ENCODE data around the gene HLA-DRB1.

Gene HLA-DRB1

DNA sequence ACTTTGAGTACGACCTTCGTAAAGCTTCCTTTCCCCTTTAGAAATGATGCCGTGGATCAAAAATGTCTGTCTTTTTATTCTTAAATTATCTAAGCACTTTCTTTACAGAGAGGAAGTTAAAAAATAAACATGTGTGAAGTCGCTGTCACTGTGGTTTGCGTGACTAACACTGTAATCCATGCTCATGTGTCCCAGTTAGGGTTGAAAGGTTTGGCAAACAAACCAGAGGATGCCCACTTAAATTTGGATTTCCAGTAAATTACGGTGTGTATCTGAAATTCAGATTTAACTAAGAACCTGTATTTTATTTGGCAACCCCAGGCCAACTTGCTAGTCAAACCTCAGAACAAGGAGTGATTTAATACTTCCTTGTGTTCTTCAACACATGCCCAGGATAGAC, 21.1 kb downstream of the HLA-DRB1 start:
- ATAC-seq: no peak

DNA sequence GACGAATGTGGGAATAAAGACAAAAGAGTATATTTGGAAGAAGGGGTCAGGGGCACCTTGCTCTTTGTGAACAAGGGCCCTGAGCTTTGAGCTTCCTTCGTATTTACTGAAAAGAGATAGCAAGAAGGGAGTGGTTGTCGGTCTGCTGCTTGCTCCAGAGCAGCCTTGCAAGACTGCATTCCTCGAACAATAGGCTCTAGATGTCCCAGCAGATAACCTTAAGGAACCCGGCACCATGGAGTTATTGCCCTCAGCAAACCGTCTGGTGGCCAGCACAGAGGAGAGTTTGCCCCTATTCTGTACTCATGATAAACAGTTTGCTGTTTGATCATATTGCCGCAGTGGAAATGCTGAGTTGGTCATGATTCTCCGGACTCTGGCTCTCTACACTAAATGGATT, 22.7 kb downstream of the HLA-DRB1 start:
- TF ChIP-seq ZFP30 (CRISPR knock-in tag; IDR thresholded peaks at IDR 0.05): no peak
- TF ChIP-seq OSR1 (CRISPR knock-in tag; IDR thresholded peaks at IDR 0.05): no peak
- TF ChIP-seq ESRRG (CRISPR knock-in tag; IDR thresholded peaks at IDR 0.05): no peak
- TF ChIP-seq ARNTL (CRISPR knock-in tag; IDR thresholded peaks at IDR 0.05; ENCODE audit: borderline replicate concordance, low read depth): no peak
- no peak for ATAC-seq

More for the DNA sequence above, 21.1 kb downstream of the HLA-DRB1 start:
- TF ChIP-seq ZNF565 (CRISPR knock-in tag; conservative IDR thresholded peaks at IDR 0.05; ENCODE audit: low read depth) (no peak), ESRRG (CRISPR knock-in tag; IDR thresholded peaks at IDR 0.05) (no peak), ARNTL (CRISPR knock-in tag; IDR thresholded peaks at IDR 0.05; ENCODE audit: borderline replicate concordance, low read depth) (no peak), BACH2 (CRISPR knock-in tag; IDR thresholded peaks at IDR 0.05; ENCODE audit: borderline replicate concordance) (no peak), OSR1 (CRISPR knock-in tag; IDR thresholded peaks at IDR 0.05) (no peak), SNAI2 (CRISPR knock-in tag; IDR thresholded peaks at IDR 0.05) (no peak), PPARA (CRISPR knock-in tag; IDR thresholded peaks at IDR 0.05; ENCODE audit: borderline replicate concordance) (no peak), CSDC2 (CRISPR knock-in tag; IDR thresholded peaks at IDR 0.05) (no peak), ZFP3 (CRISPR knock-in tag; IDR thresholded peaks at IDR 0.05) (no peak), ZC3H10 (CRISPR knock-in tag; IDR thresholded peaks at IDR 0.05) (no peak), ZNF70 (CRISPR knock-in tag; IDR thresholded peaks at IDR 0.05) (no peak), TOX (CRISPR knock-in tag; IDR thresholded peaks at IDR 0.05; ENCODE audit: borderline replicate concordance) (no peak)
- TF ChIP-seq, protein P1, sequence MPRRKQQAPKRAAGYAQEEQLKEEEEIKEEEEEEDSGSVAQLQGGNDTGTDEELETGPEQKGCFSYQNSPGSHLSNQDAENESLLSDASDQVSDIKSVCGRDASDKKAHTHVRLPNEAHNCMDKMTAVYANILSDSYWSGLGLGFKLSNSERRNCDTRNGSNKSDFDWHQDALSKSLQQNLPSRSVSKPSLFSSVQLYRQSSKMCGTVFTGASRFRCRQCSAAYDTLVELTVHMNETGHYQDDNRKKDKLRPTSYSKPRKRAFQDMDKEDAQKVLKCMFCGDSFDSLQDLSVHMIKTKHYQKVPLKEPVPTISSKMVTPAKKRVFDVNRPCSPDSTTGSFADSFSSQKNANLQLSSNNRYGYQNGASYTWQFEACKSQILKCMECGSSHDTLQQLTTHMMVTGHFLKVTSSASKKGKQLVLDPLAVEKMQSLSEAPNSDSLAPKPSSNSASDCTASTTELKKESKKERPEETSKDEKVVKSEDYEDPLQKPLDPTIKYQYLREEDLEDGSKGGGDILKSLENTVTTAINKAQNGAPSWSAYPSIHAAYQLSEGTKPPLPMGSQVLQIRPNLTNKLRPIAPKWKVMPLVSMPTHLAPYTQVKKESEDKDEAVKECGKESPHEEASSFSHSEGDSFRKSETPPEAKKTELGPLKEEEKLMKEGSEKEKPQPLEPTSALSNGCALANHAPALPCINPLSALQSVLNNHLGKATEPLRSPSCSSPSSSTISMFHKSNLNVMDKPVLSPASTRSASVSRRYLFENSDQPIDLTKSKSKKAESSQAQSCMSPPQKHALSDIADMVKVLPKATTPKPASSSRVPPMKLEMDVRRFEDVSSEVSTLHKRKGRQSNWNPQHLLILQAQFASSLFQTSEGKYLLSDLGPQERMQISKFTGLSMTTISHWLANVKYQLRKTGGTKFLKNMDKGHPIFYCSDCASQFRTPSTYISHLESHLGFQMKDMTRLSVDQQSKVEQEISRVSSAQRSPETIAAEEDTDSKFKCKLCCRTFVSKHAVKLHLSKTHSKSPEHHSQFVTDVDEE (CRISPR knock-in tag; IDR thresholded peaks at IDR 0.05): no peak
- TF ChIP-seq, protein P2, sequence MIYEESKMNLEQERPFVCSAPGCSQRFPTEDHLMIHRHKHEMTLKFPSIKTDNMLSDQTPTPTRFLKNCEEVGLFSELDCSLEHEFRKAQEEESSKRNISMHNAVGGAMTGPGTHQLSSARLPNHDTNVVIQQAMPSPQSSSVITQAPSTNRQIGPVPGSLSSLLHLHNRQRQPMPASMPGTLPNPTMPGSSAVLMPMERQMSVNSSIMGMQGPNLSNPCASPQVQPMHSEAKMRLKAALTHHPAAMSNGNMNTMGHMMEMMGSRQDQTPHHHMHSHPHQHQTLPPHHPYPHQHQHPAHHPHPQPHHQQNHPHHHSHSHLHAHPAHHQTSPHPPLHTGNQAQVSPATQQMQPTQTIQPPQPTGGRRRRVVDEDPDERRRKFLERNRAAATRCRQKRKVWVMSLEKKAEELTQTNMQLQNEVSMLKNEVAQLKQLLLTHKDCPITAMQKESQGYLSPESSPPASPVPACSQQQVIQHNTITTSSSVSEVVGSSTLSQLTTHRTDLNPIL (CRISPR knock-in tag; IDR thresholded peaks at IDR 0.05; ENCODE audit: low read depth): no peak
- TF ChIP-seq, protein P3, sequence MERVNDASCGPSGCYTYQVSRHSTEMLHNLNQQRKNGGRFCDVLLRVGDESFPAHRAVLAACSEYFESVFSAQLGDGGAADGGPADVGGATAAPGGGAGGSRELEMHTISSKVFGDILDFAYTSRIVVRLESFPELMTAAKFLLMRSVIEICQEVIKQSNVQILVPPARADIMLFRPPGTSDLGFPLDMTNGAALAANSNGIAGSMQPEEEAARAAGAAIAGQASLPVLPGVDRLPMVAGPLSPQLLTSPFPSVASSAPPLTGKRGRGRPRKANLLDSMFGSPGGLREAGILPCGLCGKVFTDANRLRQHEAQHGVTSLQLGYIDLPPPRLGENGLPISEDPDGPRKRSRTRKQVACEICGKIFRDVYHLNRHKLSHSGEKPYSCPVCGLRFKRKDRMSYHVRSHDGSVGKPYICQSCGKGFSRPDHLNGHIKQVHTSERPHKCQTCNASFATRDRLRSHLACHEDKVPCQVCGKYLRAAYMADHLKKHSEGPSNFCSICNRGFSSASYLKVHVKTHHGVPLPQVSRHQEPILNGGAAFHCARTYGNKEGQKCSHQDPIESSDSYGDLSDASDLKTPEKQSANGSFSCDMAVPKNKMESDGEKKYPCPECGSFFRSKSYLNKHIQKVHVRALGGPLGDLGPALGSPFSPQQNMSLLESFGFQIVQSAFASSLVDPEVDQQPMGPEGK (CRISPR knock-in tag; IDR thresholded peaks at IDR 0.05; ENCODE audit: borderline replicate concordance): no peak
- TF ChIP-seq, protein P4, sequence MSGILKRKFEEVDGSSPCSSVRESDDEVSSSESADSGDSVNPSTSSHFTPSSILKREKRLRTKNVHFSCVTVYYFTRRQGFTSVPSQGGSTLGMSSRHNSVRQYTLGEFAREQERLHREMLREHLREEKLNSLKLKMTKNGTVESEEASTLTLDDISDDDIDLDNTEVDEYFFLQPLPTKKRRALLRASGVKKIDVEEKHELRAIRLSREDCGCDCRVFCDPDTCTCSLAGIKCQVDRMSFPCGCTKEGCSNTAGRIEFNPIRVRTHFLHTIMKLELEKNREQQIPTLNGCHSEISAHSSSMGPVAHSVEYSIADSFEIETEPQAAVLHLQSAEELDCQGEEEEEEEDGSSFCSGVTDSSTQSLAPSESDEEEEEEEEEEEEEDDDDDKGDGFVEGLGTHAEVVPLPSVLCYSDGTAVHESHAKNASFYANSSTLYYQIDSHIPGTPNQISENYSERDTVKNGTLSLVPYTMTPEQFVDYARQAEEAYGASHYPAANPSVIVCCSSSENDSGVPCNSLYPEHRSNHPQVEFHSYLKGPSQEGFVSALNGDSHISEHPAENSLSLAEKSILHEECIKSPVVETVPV (CRISPR knock-in tag; IDR thresholded peaks at IDR 0.05): no peak
- TF ChIP-seq, protein P5, sequence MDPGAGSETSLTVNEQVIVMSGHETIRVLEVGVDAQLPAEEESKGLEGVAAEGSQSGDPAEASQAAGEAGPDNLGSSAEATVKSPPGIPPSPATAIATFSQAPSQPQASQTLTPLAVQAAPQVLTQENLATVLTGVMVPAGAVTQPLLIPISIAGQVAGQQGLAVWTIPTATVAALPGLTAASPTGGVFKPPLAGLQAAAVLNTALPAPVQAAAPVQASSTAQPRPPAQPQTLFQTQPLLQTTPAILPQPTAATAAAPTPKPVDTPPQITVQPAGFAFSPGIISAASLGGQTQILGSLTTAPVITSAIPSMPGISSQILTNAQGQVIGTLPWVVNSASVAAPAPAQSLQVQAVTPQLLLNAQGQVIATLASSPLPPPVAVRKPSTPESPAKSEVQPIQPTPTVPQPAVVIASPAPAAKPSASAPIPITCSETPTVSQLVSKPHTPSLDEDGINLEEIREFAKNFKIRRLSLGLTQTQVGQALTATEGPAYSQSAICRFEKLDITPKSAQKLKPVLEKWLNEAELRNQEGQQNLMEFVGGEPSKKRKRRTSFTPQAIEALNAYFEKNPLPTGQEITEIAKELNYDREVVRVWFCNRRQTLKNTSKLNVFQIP (CRISPR knock-in tag; IDR thresholded peaks at IDR 0.05; ENCODE audit: borderline replicate concordance, low read depth): no peak

DNA sequence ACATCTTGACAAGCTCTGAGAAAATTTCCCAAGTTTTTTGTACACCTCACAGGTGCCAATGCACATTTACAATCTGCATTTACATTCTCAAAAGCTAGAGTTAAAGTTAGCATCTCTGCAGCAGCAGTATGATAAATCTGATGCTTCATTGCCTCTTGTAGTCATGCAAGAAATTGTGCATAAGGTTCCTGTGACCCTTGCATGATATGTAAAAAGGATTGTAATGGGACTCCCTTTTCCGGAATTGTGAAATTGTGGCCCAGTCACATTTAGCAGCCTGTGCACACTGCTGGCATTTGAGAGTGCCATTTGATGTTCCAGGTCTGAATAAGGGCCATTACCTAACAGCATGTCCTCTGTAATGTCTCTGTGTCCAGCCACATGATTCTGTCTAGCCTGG, 24.1 kb downstream of the HLA-DRB1 start:
- no peak for ATAC-seq
- no peak for TF ChIP-seq ZFP3 (CRISPR knock-in tag; IDR thresholded peaks at IDR 0.05)
- no peak for TF ChIP-seq GLIS3 (CRISPR knock-in tag; IDR thresholded peaks at IDR 0.05)
- TF ChIP-seq, protein P3 (CRISPR knock-in tag; IDR thresholded peaks at IDR 0.05; ENCODE audit: borderline replicate concordance): no peak
- no peak for TF ChIP-seq PPARA (CRISPR knock-in tag; IDR thresholded peaks at IDR 0.05; ENCODE audit: borderline replicate concordance)
- no peak for TF ChIP-seq RARB (CRISPR knock-in tag; IDR thresholded peaks at IDR 0.05)
- no peak for TF ChIP-seq OSR1 (CRISPR knock-in tag; IDR thresholded peaks at IDR 0.05)
- no peak for TF ChIP-seq BACH2 (CRISPR knock-in tag; IDR thresholded peaks at IDR 0.05; ENCODE audit: borderline replicate concordance)
- TF ChIP-seq ESRRG (CRISPR knock-in tag; IDR thresholded peaks at IDR 0.05): no peak
- TF ChIP-seq, protein P5 (CRISPR knock-in tag; IDR thresholded peaks at IDR 0.05; ENCODE audit: borderline replicate concordance, low read depth): no peak
- no peak for TF ChIP-seq ARNTL (CRISPR knock-in tag; IDR thresholded peaks at IDR 0.05; ENCODE audit: borderline replicate concordance, low read depth)
- no peak for TF ChIP-seq ISL1 (CRISPR knock-in tag; IDR thresholded peaks at IDR 0.05)
- TF ChIP-seq TCF4 (CRISPR knock-in tag; IDR thresholded peaks at IDR 0.05; ENCODE audit: borderline replicate concordance): no peak
- no peak for TF ChIP-seq CSDC2 (CRISPR knock-in tag; IDR thresholded peaks at IDR 0.05)
- TF ChIP-seq ZNF565 (CRISPR knock-in tag; conservative IDR thresholded peaks at IDR 0.05; ENCODE audit: low read depth): no peak

Measured in SK-N-SH treated with all-trans-retinoic acid at 6 μM for 48 hours (cell line).